HepG2 (cell line): Measurements from ENCODE around the gene GRK5.

Experiments
- CEBPG ChIP-seq: IDR thresholded peaks from 2 replicates; pipeline ENCODE4 v1.6.1; 2016
- CTCF ChIP-seq: sonication (generic); formaldehyde crosslinking; IDR thresholded peaks from 2 replicates; pipeline ENCODE4 v1.5.0; 2020; ENCODE audit warnings: mild to moderate bottlenecking, missing genetic modification reagents, moderate library complexity
- DBP ChIP-seq: sonication (generic); formaldehyde crosslinking; IDR thresholded peaks from 2 replicates; pipeline ENCODE4 v1.4.0; 2020; ENCODE audit warnings: missing genetic modification reagents; ENCODE audit errors: not compliant biosample characterization
- KDM1A ChIP-seq: IDR thresholded peaks from 2 replicates; pipeline ENCODE4 v1.6.1; 2016; ENCODE audit warnings: missing compliant biosample characterization
- POLR2AphosphoS5 ChIP-seq: IDR thresholded peaks from 2 replicates; pipeline ENCODE4 v1.6.1; 2012; ENCODE audit warnings: low read depth, low read length
- RAD21 ChIP-seq: fragments of 450-650 bp; formaldehyde crosslinking; IDR thresholded peaks from 2 replicates; pipeline ENCODE4 v1.5.0; 2020; ENCODE audit warnings: mild to moderate bottlenecking
- RAD51 ChIP-seq: fragments of 450-650 bp; IDR thresholded peaks from 2 replicates; pipeline ENCODE4 v1.6.1; 2016; ENCODE audit warnings: borderline replicate concordance
- SKIL ChIP-seq: sonication (generic); formaldehyde crosslinking; IDR thresholded peaks from 2 replicates; pipeline ENCODE4 v1.8.0; 2022; ENCODE audit warnings: missing genetic modification reagents, mild to moderate bottlenecking, moderate library complexity, borderline replicate concordance
- TCF7 ChIP-seq: sonication (generic); IDR thresholded peaks from 2 replicates; pipeline ENCODE4 v1.6.1; 2016; ENCODE audit warnings: antibody characterized with exemption, low read depth
- ZBTB8A ChIP-seq: sonication (generic); formaldehyde crosslinking; IDR thresholded peaks from 2 replicates; pipeline ENCODE4 v1.4.0; 2020; ENCODE audit warnings: mild to moderate bottlenecking, low read depth, missing genetic modification reagents, borderline replicate concordance
- ZNF274 ChIP-seq: sonication (generic); formaldehyde crosslinking; IDR thresholded peaks from 2 replicates; pipeline ENCODE4 v1.5.1; 2020; ENCODE audit warnings: mild to moderate bottlenecking, missing genetic modification reagents
- ZNF296 ChIP-seq: sonication (generic); formaldehyde crosslinking; conservative IDR thresholded peaks from 2 replicates; pipeline ENCODE4 v1.5.0; 2020; ENCODE audit warnings: mild to moderate bottlenecking, missing genetic modification reagents

- no peak for TF ChIP-seq ZBTB8A (CRISPR knock-in tag)
- no peak for TF ChIP-seq RAD51
- TF ChIP-seq SKIL: no peak
- TF ChIP-seq RAD21 (CRISPR knock-in tag): no peak
- no peak for TF ChIP-seq KDM1A
- TF ChIP-seq ZNF274 (CRISPR knock-in tag): no peak
- TF ChIP-seq DBP: no peak
- no peak for TF ChIP-seq CEBPG (CRISPR knock-in tag)
- TF ChIP-seq POLR2AphosphoS5: no peak
- TF ChIP-seq TCF7: no peak
- no peak for TF ChIP-seq CTCF (CRISPR knock-in tag)
- no peak for TF ChIP-seq ZNF296
Measured at GRCh38 chr10:119351189-119351588, 143.8 kb downstream of the GRK5 start.
